Fibroblast of the conjunctiva (primary cell): ENCODE measurements around the gene LRPAP1.
"Not testable (repeated sequence)": the region's sequence is repeated elsewhere in the genome, so short reads cannot be mapped to it uniquely, and the experiment has no call there.

Source experiments
- DNase-seq: peaks from one replicate; pipeline ENCODE4 v3.0.0-alpha.2; 2010; ENCODE audit warnings: low read depth

LRPAP1 gene

GRCh38 chr4:3560465-3560864, 28.2 kb upstream of the LRPAP1 start:
- DNase-seq: not testable (repeated sequence)

DNA sequence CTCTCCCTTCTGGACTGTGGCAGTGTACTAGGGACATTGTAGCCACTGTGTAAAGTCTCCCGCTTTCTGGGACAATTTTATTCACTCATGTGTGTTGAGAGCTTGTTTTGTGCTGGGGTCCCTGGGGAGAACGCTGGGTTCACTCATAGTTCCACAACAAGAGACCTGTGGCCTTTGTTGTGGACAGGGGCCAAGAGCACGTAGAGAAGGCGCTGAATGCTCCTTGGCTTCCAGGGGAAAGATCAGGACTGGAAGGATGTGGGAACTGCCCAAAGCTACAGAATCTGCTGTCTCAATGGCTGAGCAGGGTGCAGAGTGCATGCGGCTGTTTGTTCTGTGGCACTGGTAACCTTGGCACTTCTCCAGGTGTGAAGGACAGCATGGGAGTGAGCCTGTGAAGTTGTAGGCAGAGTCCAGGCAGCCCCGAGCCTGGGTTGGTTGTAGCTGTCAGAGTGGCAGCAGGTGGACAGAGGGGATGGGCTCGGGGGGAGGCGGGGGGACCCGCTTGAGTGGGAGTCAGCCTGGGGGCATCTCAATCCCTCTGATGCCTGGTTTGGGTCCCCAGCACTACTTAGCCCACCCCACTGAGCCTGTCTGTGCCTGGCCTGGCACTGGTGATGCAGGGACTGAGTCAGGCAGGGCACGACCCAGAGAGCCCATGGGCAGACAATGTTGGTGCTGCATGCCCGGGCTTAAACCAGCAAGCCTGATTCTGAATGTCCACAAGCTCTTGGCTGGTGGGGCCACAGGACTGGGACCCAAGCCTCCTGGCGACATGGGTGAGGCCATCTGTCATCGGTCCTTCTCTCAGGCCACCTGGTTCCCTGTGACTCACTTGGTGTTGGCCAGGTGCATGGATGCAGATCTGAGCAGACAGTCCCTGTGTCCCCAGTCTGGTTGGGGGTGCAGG, 27.4 kb upstream of the LRPAP1 start:
- DNase-seq: not testable (repeated sequence)

GRCh38 chr4:3558514-3558836, 26.3 kb upstream of the LRPAP1 start:
- DNase-seq: not testable (repeated sequence)

GRCh38 chr4:3557676-3558513, 25.7 kb upstream of the LRPAP1 start:
- DNase-seq: not testable (repeated sequence)

DNA sequence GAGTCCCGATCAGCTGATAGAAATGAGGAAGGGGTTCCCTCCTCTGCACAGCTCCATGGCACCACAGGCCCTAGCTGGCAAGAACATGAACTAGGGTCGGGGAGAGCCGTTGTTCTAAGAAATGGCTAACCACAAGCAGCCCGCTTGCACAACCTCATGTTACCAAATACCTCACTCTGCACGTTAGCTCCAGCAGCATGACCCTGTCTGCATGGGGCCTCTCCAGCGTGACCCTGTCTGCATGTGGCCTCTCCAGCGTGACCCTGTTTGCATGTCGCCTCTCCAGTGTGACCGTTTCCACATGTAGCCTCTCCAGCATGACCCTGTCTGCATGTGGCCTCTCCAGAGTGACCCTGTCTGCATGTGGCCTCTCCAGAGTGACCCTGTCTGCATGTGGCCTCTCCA, 24.9 kb upstream of the LRPAP1 start:
- DNase-seq: not testable (repeated sequence)

GRCh38 chr4:3556244-3556867, 24.1 kb upstream of the LRPAP1 start:
- DNase-seq: not testable (repeated sequence)

- DNase-seq: not testable (repeated sequence)
Observed at GRCh38 chr4:3555459-3556070, 23.3 kb upstream of the LRPAP1 start.

DNA sequence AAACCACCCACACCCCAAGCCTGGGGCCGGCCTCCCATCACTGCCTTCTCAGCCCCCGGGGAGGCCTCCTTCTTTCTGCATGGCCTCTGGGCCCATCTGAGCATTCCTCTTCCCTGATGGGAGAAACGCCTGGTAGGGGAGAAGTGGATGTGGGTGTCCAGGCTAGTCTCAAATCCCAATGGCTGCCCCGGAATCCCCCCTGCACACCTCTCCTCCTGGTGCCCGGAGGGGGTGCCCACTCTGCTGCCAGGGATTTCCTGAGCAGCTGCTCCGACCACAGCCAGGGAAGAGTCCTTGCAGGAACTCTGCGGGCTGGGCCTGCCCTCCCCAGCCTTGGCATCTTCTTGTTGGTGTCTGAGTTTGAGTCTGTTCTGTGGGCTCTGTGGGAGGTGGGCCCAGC, 19.1 kb upstream of the LRPAP1 start:
- not testable (repeated sequence) for DNase-seq

DNA sequence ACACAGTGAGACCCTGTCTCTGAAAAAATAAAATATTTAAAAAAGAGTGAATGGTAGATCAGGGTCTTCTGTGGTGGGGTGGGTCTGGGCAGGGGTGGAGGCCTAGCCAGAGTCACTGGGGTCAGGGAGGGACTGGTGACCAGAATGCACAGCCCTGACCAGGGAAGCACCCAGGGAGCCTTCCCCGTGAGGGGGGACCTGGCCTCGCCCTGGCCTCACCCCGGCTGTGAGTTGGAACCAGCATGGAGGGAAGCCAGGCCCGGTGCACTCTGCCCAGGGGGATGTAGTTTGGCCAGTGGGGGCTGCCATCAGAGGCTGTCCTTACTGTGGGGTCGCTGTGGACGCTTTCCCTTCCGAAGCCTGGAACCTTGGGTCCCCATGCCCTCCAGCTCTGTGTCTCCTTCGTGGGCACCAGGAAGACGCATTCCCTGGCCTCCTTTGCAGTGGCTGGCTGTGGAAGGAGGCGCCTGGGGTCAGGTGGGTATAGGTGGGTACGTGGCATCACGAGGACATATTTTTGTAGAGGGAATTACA, 18.6 kb upstream of the LRPAP1 start:
- DNase-seq: not testable (repeated sequence)

DNA sequence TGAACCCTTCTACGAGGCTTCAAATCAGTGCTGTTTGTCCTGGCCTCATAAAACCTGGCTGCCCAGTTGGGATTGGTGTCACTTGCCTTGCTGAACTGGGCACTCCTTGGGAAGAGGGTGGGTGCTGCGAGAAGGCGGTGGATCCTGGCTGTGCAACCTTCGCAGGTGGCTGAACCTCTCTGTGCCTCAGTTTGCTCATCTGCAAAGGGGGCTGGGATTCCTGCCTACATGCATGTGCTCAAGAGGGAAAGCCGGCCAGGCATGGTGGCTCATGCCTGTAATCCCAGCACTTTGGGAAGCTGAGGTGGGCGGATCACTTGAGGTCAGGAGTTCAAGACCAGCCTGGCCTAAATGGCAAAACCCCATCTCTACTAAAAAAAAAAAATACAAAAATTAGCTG, 17.8 kb upstream of the LRPAP1 start:
- DNase-seq: not testable (repeated sequence)

- not testable (repeated sequence) for DNase-seq
Observed at GRCh38 chr4:3549694-3550001, 17.4 kb upstream of the LRPAP1 start.

- DNase-seq: not testable (repeated sequence)
Observed at GRCh38 chr4:3548991-3549693, 16.9 kb upstream of the LRPAP1 start.

DNA sequence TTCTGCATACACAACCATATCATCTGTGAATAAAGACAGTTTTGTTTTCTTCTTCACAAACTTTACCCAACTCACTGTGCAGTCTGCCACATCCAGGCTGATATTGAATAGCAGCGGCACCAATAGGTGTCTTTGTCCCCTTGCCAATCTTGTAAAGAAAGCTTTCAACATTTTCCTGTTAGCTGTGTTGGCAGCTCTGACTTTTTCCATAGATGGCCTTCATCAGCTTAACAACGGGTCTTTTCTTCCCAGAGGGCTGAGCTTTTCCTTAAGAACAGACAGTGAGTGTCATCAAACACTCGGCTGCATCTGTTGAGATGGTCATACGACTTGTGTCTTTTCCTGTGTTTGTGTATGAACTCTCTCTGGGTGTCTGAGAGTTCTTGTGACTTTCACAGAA, 14.5 kb upstream of the LRPAP1 start:
- DNase-seq: not testable (repeated sequence)

DNA sequence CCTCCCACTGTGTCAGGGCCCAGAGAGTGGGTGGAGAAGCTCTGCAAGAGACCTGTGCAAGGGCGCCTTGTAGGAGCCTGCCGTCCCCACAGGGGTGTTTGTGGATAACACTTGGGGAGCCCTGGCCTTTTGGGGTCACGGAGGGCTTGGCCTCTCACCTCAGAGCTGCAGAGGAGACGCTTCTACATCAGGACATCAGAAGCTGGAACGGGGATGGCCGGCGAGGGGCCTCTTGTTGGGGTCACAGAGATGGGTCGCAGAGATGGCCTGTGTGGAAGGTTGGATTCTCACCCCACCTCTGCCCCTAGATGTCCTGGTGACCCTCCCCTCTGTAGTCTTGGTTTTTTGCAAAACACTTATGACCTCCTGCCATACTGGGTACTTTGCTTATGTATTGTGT, 13.1 kb upstream of the LRPAP1 start:
- DNase-seq: not testable (repeated sequence)

DNA sequence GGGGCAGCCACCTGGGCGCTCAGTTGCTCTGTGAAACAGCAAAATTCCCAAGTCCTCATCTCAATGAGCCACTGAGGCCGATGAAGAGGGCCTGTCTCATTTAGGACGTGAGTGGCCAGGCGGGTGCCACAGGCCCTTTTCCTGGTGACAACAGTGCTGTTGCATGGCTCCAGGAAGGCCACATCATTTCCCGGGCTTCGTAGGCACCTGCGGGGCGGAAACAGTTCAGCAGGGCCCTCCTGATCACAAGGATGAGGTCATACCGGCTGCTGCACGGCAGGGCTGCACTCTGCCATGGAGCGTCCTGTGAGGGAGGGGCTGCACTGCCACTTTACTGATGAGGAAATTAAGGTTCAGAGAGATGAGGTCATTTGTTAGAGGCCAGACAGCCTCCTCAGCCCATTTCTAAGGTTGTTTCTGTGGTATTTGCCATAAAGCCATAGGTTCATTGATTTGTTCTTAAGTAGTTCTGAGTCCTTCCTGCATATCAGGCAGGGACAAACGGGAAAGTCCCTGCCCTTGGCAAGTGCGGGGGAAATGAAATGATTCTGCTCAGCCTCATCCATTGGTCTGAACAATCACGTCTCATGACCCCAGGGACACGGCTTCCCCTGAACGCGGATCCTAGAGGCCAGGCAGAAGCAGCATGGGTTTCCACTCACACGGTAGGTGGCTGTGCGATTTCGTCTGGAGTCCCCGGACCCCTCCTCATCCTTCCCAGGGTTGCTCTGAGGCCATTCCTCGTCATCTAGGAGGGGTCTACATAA, 12.2 kb upstream of the LRPAP1 start:
- not testable (repeated sequence) for DNase-seq

- not testable (repeated sequence) for DNase-seq
Observed at GRCh38 chr4:3543415-3543814, 11.2 kb upstream of the LRPAP1 start.

- not testable (repeated sequence) for DNase-seq
Observed at GRCh38 chr4:3538906-3539305, 6.7 kb upstream of the LRPAP1 start.

GRCh38 chr4:3535812-3536211, 3.6 kb upstream of the LRPAP1 start:
- not testable (repeated sequence) for DNase-seq

GRCh38 chr4:3533423-3533820, 1.2 kb upstream of the LRPAP1 start:
- no peak for DNase-seq

- no peak for DNase-seq
Observed at GRCh38 chr4:3532751-3533422, 665 bp upstream of the LRPAP1 start.
